Measurements from ENCODE around the gene TEN1. TPM values are rescaled to one million over a fixed set of nuclear protein-coding genes. Genes with fewer than 3 reads are reported as not detected.

Gene TEN1
- total and polyA plus RNA-seq, 2 of the 13 experiments (the other 11 are each of a cell fraction or from before 2014, with no cell fraction given) = 18.0 to 21.3 TPM

- TF ChIP-seq ZNF407 (CRISPR knock-in tag; IDR thresholded peaks at IDR 0.05; ENCODE audit: not compliant biosample characterization) (no peak), ZNF747 (CRISPR knock-in tag; IDR thresholded peaks at IDR 0.05; ENCODE audit: borderline replicate concordance) (no peak), ZNF790 (CRISPR knock-in tag; IDR thresholded peaks at IDR 0.05; ENCODE audit: borderline replicate concordance) (no peak), FOXM1 (CRISPR knock-in tag; IDR thresholded peaks at IDR 0.05) (no peak), CBFB (CRISPR knock-in tag; IDR thresholded peaks at IDR 0.05) (no peak), SP5 (CRISPR knock-in tag; IDR thresholded peaks at IDR 0.05; ENCODE audit: borderline replicate concordance, low read depth) (0 out of 2 replicates have a peak, but pooled peaks have one; percentile 52), ASH2L (IDR thresholded peaks at IDR 0.05; ENCODE audit: insufficient read length, low read depth, low read length) (peak; percentile 37), TRIM24 (CRISPR knock-in tag; IDR thresholded peaks at IDR 0.05) (no peak), SMYD3 (CRISPR knock-in tag; IDR thresholded peaks at IDR 0.05) (0 out of 2 replicates have a peak, but pooled peaks have one; percentile 1), CREB1 (IDR thresholded peaks at IDR 0.05) (no peak), CREB1 (CRISPR knock-in tag; IDR thresholded peaks at IDR 0.05) (no peak), GABPA (IDR thresholded peaks at IDR 0.05; ENCODE audit: low read depth, low read length) (no peak), GABPA (CRISPR knock-in tag; IDR thresholded peaks at IDR 0.05; ENCODE audit: low read depth) (peak; percentile 31; the same call in 1 of the 2 replicates), IRF1 (CRISPR knock-in tag; IDR thresholded peaks at IDR 0.05; ENCODE audit: low read depth) (no peak), POLR2AphosphoS2 (IDR thresholded peaks at IDR 0.05; ENCODE audit: low read depth, low read length) (no peak), SETDB1 (CRISPR knock-in tag; IDR thresholded peaks at IDR 0.05; ENCODE audit: borderline replicate concordance) (no peak)
- TF ChIP-seq, protein P1, sequence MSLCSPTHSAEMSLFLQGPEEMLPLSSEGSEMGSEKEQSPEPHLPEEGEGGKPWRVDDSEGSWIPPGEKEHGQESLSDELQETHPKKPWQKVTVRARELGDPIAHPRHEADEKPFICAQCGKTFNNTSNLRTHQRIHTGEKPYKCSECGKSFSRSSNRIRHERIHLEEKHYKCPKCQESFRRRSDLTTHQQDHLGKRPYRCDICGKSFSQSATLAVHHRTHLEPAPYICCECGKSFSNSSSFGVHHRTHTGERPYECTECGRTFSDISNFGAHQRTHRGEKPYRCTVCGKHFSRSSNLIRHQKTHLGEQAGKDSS (CRISPR knock-in tag; IDR thresholded peaks at IDR 0.05; ENCODE audit: borderline replicate concordance, low read depth) = peak; percentile 24; the same call in 1 of the 2 replicates
Observed at GRCh38 chr17:75998327-75998795, 19.3 kb downstream of the TEN1 start (continued).

Measured in HepG2 (cell line).